RWPE1 (cell line): ENCODE data around the gene ADAD2.
A peak's percentile ranks its signal among the peaks of the same experiment; 100 is the strongest.

Experiments used
- CTCF ChIA-PET: fragments of 350-600 bp; sonication (Branson Sonifier 250); formaldehyde crosslinking; extraction: SDS; loops from one replicate; lab custom pipeline; 2021; lab: Yijun Ruan, JAX
- POLR2A ChIA-PET: fragments of 400-600 bp; formaldehyde crosslinking; extraction: SDS; loops from one replicate; lab custom pipeline; 2020; ENCODE audit warnings: antibody characterized with exemption; ENCODE audit not compliant: low non-redundant PET; lab: Yijun Ruan, JAX
- DNase-seq: peaks from one replicate; pipeline ENCODE4 v3.0.0; 2012; ENCODE audit warnings: low spot score
- H3K27ac ChIP-seq: fragments of 450-650 bp; 2 replicates; pipeline ENCODE4 v1.5.1; 2017
- TF ChIP-seq, protein P1 (sequence below): fragments of 450-650 bp; conservative IDR thresholded peaks from 2 replicates; pipeline ENCODE4 v1.5.1; 2017; ENCODE audit warnings: low read depth, mild to moderate bottlenecking

Gene ADAD2

DNA sequence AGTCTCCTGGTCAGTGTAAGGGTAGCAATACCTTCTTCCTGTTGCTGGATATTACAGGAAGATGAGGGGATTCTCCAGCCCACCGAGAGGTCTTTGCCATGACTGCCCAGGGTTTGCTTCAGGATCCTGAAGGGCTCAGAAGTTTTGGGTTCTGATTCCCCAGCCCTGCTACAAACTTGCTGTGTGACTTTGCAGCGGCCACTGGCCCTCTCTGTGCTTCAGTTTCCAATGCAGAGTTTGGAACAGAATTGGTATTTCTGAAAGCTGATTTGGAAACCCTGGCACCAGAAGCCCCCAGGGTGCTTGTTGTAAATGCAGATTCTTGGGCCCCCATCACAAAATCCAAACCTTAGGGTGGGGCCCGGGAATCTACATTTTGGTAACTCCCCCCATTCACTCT lies 34.2 kb downstream of the ADAD2 start:
- POLR2A ChIA-PET = no interaction called here

DNA sequence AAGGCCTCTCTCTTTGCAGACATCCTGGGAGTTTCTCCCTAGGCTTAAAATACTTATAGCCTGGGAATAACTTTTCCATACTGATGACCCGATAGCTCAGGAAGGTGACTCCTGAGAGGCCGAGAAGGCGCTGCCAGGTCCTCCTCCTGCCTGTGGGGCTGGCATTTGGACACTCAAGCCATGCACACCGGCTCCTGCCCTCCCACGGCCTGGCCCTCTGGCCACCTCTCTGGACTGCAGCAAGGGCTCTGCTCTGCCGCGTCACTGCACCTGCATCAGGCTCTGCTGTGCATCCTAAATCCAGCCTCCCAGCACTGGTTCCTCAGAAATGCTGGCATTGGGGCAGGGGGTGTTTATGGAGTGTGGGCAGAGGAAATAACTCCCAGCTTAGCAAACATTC lies 34.6 kb downstream of the ADAD2 start:
- TF ChIP-seq, protein P1, sequence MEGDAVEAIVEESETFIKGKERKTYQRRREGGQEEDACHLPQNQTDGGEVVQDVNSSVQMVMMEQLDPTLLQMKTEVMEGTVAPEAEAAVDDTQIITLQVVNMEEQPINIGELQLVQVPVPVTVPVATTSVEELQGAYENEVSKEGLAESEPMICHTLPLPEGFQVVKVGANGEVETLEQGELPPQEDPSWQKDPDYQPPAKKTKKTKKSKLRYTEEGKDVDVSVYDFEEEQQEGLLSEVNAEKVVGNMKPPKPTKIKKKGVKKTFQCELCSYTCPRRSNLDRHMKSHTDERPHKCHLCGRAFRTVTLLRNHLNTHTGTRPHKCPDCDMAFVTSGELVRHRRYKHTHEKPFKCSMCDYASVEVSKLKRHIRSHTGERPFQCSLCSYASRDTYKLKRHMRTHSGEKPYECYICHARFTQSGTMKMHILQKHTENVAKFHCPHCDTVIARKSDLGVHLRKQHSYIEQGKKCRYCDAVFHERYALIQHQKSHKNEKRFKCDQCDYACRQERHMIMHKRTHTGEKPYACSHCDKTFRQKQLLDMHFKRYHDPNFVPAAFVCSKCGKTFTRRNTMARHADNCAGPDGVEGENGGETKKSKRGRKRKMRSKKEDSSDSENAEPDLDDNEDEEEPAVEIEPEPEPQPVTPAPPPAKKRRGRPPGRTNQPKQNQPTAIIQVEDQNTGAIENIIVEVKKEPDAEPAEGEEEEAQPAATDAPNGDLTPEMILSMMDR = no peak
- DNase-seq = no peak
- H3K27ac ChIP-seq = no peak overlapping the region
- CTCF ChIA-PET = no interaction called here
- POLR2A ChIA-PET = no interaction called here

More for the DNA sequence above, 34.2 kb downstream of the ADAD2 start:
- CTCF ChIA-PET = no interaction called here
- H3K27ac ChIP-seq = no peak overlapping the region
- no peak for DNase-seq
- TF ChIP-seq, protein P1 = no peak

DNA sequence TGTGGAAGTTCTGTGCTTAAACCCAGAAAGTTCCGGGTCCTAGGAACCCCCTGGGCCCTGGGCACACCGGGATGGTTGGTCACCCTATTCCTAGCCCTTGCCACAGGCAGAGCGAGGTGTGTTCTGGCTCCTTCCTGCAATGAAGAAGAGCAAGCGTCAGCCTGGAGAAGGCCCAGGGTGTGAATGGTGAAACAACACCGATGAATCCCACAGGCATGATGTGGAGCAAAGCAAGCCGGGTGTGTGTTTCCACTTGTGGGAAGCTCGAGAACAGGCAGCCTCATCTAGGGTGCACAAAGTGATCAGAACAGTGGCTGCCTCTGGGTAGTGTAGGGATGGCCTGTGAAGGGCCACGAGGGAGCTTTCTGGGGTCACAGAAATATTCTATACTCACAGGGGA lies 35.1 kb downstream of the ADAD2 start:
- ChIA-PET POLR2A (no interaction called here), CTCF (no interaction called here)
- H3K27ac ChIP-seq = no peak overlapping the region
- DNase-seq = no peak
- TF ChIP-seq, protein P1 = no peak

GRCh38 chr16:84227548-84227947 lies 36.6 kb downstream of the ADAD2 start:
- POLR2A ChIA-PET = no interaction called here
- CTCF ChIA-PET = interaction anchor here (1.0 kb wide), 1 partner anchor 52 kb away, joined by 3 read pairs; no protein-coding TSS in a partner anchor
- H3K27ac ChIP-seq = no peak overlapping the region
- TF ChIP-seq, protein P1 = no peak
- DNase-seq = no peak

DNA sequence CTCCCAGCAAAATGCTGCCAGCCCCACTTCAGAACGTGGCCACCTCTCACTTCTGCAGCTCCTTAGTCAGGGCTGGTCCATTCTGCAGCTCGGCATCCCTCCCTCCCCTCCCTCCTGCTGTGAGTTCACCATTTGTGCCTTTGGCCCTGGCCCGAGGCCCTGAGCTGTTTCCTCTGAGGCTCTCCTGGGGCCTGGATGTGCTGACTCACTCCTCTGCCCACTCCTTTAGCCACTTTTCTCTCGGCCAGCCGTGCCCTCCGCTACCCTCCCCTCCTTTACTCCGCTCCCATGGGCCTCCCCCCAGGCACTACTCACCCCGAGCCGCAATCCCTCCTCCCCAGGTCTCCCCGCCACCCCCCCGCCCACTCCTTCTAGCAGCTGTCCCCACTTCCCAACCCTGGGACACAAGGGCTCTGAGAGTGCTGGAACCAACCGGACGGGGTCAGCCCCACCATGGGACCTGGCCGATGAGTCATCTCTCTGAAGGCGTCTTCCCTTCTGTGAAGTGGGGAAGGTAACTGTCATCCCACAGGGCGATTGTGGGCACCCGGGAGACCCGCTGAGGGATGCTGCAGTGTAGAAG lies 37.4 kb downstream of the ADAD2 start:
- ChIA-PET POLR2A (no interaction called here), CTCF (interaction anchor here (1.0 kb wide), 1 partner anchor 53 kb away, joined by 3 read pairs; no protein-coding TSS in a partner anchor)
- DNase-seq = peak; percentile 71
- no peak overlapping the region for H3K27ac ChIP-seq
- TF ChIP-seq, protein P1 = no peak

GRCh38 chr16:84229471-84229870 lies 38.5 kb downstream of the ADAD2 start:
- CTCF ChIA-PET = no interaction called here
- POLR2A ChIA-PET = no interaction called here
- DNase-seq = no peak
- no peak overlapping the region for H3K27ac ChIP-seq
- TF ChIP-seq, protein P1 = no peak
